Spleen (tissue), 11 donors: Measurements from ENCODE around the gene LTBP1. TPM values are rescaled to one million over a fixed set of nuclear protein-coding genes. Genes with fewer than 3 reads are reported as not detected.

Experiments used
- DNase-seq: peaks from one replicate; pipeline ENCODE4 v3.0.0-alpha.2; 2020
- H3K27ac ChIP-seq, 8 donors: fragments of 200-600 bp; sonication (generic) in 7 of 8; 1 replicate in 4 of 8; 2 replicates in 4 of 8; pipeline versions ENCODE4 v1.5.0 to v1.8.0; 2016 to 2021; ENCODE audit warnings: inconsistent platforms in 4 of 8, mild to moderate bottlenecking in 4 of 8, moderate library complexity in 1 of 8
- H3K27me3 ChIP-seq, 7 donors: fragments of 200-600 bp; sonication (generic) in 6 of 7; replicated peaks in 1 of 7; 1 replicate in 4 of 7; 2 replicates in 3 of 7; pipeline versions ENCODE4 v1.5.0 to v1.8.0; 2016 to 2021; ENCODE audit warnings: inconsistent platforms in 3 of 7, mild to moderate bottlenecking in 1 of 7
- H3K36me3 ChIP-seq, 6 donors: fragments of 200-600 bp; sonication (generic) in 5 of 6; 1 replicate in 4 of 6; 2 replicates in 2 of 6; pipeline versions ENCODE4 v1.5.0 to v1.8.0; 2016 to 2021; ENCODE audit warnings: inconsistent platforms in 2 of 6
- H3K4me1 ChIP-seq, 6 donors: fragments of 200-600 bp; sonication (generic) in 5 of 6; 1 replicate in 3 of 6; 2 replicates in 3 of 6; pipeline versions ENCODE4 v1.5.0 to v1.8.0; 2016 to 2021; ENCODE audit warnings: inconsistent platforms in 3 of 6
- H3K4me3 ChIP-seq, 8 donors: fragments of 200-600 bp; sonication (generic) in 7 of 8; 1 replicate in 4 of 8; 2 replicates in 4 of 8; pipeline versions ENCODE4 v1.5.0 to v1.8.0; 2016 to 2021; ENCODE audit warnings: inconsistent platforms in 4 of 8, mild to moderate bottlenecking in 4 of 8, moderate library complexity in 2 of 8
- H3K9me3 ChIP-seq, 8 donors: fragments of 200-600 bp; sonication (generic) in 7 of 8; 1 replicate in 4 of 8; 2 replicates in 4 of 8; pipeline versions ENCODE4 v1.5.0 to v1.8.0; 2016 to 2021; ENCODE audit warnings: inconsistent platforms in 4 of 8
- CTCF ChIP-seq, 11 experiments: fragments of 200-600 bp in 7 of 11; fragments of 450-650 bp in 4 of 11; sonication (generic) in 4 of 11; IDR thresholded peaks in 8 of 11; conservative IDR thresholded peaks in 3 of 11; 1 replicate in 7 of 11; 2 replicates in 4 of 11; pipeline versions ENCODE4 v1.4.0 to v1.8.0; 2016 to 2021; ENCODE audit warnings: antibody characterized with exemption in 11 of 11, inconsistent platforms in 4 of 11, mild to moderate bottlenecking in 1 of 11
- POLR2A ChIP-seq, 3 donors: fragments of 450-650 bp; IDR thresholded peaks; one replicate each; pipeline ENCODE4 v1.5.1; 2017; ENCODE audit warnings: antibody characterized with exemption in 3 of 3, mild to moderate bottlenecking in 1 of 3
- POLR2AphosphoS5 ChIP-seq, 3 donors: sonication (generic); formaldehyde crosslinking; IDR thresholded peaks; one replicate each; pipeline ENCODE4 v1.5.1; 2017; ENCODE audit warnings: antibody characterized with exemption in 3 of 3
- WGBS, 5 donors: extraction: QIAGEN DNeasy Blood & Tissue Kit in 3 of 5; methylation state at CpG; one replicate each; pipeline versions ENCODE4 v1.1.5 to v1.1.7; 2013 to 2018; 5-methylcytosine and 5-hydroxymethylcytosine counted together
- intact Hi-C: fragments of 100-400 bp; cut with DNase I; formaldehyde crosslinking; loops from one replicate; pipeline ENCODE4 v1.15.0; 2023; ENCODE audit warnings: low total_unique reads
- polyA plus RNA-seq, 3 donors: library from polyadenylated mRNA; stranded (reverse); fragments of 200-250 nt; gene quantifications; one replicate each; pipeline ENCODE4 v1.2.1, GENCODE V29; 2013
- total RNA-seq, 7 donors: library from RNA; depleted of rRNA in 3 of 7; stranded (reverse); fragments of >200 nt in 3 of 7; fragmentation: NEBNext Ultra II Directional in 4 of 7; extraction: Animal tissue kit (Norgen Biotek cat#: 25700) in 4 of 7; gene quantifications; one replicate each; pipeline versions ENCODE4 v1.1.0 to v1.2.1, GENCODE V29; 2016 to 2021
- donor health status: healthy with polysubstance abuse.
- donor health status: DM: no; HTN: no; CAD: no; lungs with moderate emphysema.
- donor health status: DM: no; HTN: no; CAD: no.
- donor health status: Bipolar disorder and iron deficiency.
- donor health status: healthy.
- donor health status: DM: no; HTN: no; CAD: no.
- donor health status: DM: yes; HTN: yes; CAD: no.

Gene LTBP1
- total and polyA plus RNA-seq, 10 donors: 6.8 to 28.0 (median 13.3) TPM

- no peaks in the 10 kb centered on the region for H3K9me3 ChIP-seq
- intact Hi-C loops: no loop called here
- no peaks in the 10 kb centered on the region for H3K27me3 ChIP-seq
- DNase-seq: no peak
- no peaks in the 10 kb centered on the region for H3K4me1 ChIP-seq
- H3K27ac ChIP-seq: no peak overlapping the region
- no peaks in the 10 kb centered on the region for H3K36me3 ChIP-seq
- H3K4me3 ChIP-seq: no peak overlapping the region
- 74 to 80% (median 76%) methylated on average over 6 of the region's 6 CpGs for whole genome bisulfite sequencing, 5 donors
- TF ChIP-seq CTCF (IDR thresholded peaks at IDR 0.05 in 8 of 11, conservative IDR thresholded peaks at IDR 0.05 in 3 of 11): no peak
- no peak for TF ChIP-seq POLR2A (IDR thresholded peaks at IDR 0.05)
- no peak for TF ChIP-seq POLR2AphosphoS5 (IDR thresholded peaks at IDR 0.05)
Measured at GRCh38 chr2:33214857-33215256, 268.1 kb downstream of the LTBP1 start.

DNA sequence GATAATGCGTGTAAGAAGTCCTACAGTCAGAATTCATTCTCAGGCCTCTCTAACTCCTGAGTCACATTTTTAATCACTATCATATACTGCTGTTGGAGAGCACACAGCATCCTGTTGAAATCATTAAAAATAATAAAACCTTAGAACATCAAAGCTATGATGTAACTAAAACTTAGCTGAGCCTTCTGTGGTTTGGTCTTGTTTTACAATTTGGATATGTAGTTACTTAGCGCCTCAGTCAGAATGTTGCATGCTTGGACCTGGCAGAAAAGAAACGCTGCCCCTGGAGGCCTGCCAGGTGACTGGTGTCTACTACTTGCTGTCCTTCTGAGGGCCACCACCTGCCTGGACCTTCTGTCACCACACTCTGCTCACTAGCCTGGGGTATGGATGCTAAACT, 268.5 kb downstream of the LTBP1 start:
- intact Hi-C loops: no loop called here
- Histone ChIP-seq H3K4me3 (no peak overlapping the region), H3K27ac (no peak overlapping the region), H3K27me3 (no peaks in the 10 kb centered on the region), H3K4me1 (no peaks in the 10 kb centered on the region), H3K36me3 (no peaks in the 10 kb centered on the region), H3K9me3 (no peaks in the 10 kb centered on the region)
- TF ChIP-seq CTCF (IDR thresholded peaks at IDR 0.05 in 8 of 11, conservative IDR thresholded peaks at IDR 0.05 in 3 of 11) (no peak), POLR2A (IDR thresholded peaks at IDR 0.05) (no peak), POLR2AphosphoS5 (IDR thresholded peaks at IDR 0.05) (no peak)
- no peak for DNase-seq
- 89 to 98% (median 91%) methylated on average over 3 of the region's 3 CpGs for WGBS, 5 donors

GRCh38 chr2:33215983-33216382, 269.2 kb downstream of the LTBP1 start:
- Histone ChIP-seq H3K4me1 (peaks cover 0 to 5% (median 0%) of the 10 kb centered on the region in 6 donors), H3K27me3 (no peaks in the 10 kb centered on the region), H3K36me3 (no peaks in the 10 kb centered on the region), H3K4me3 (no peak overlapping the region), H3K27ac (no peak overlapping the region), H3K9me3 (no peaks in the 10 kb centered on the region)
- WGBS, 5 donors: 91 to 97% (median 94%) methylated on average over 3 of the region's 3 CpGs
- TF ChIP-seq POLR2A (IDR thresholded peaks at IDR 0.05) (no peak), CTCF (IDR thresholded peaks at IDR 0.05 in 8 of 11, conservative IDR thresholded peaks at IDR 0.05 in 3 of 11) (no peak), POLR2AphosphoS5 (IDR thresholded peaks at IDR 0.05) (no peak)
- intact Hi-C loops: no loop called here
- no peak for DNase-seq

- WGBS, 5 donors: 65 to 90% (median 80%) methylated on average over 3 of the region's 3 CpGs
- no peak for DNase-seq
Measured at GRCh38 chr2:33216508-33217182, 269.9 kb downstream of the LTBP1 start.

More at GRCh38 chr2:33216508-33217182, 269.9 kb downstream of the LTBP1 start:
- no peak for TF ChIP-seq POLR2A (IDR thresholded peaks at IDR 0.05)
- no peak for TF ChIP-seq CTCF (IDR thresholded peaks at IDR 0.05 in 8 of 11, conservative IDR thresholded peaks at IDR 0.05 in 3 of 11)
- no peak for TF ChIP-seq POLR2AphosphoS5 (IDR thresholded peaks at IDR 0.05)
- peaks cover 0 to 6% (median 0%) of the 10 kb centered on the region in 6 donors for H3K4me1 ChIP-seq
- H3K36me3 ChIP-seq: no peaks in the 10 kb centered on the region
- no peaks in the 10 kb centered on the region for H3K27me3 ChIP-seq
- H3K27ac ChIP-seq: no peak overlapping the region
- no peaks in the 10 kb centered on the region for H3K9me3 ChIP-seq
- intact Hi-C loops: no loop called here
- H3K4me3 ChIP-seq: no peak overlapping the region
